ENCODE measurements around the gene ISLR.

DNA sequence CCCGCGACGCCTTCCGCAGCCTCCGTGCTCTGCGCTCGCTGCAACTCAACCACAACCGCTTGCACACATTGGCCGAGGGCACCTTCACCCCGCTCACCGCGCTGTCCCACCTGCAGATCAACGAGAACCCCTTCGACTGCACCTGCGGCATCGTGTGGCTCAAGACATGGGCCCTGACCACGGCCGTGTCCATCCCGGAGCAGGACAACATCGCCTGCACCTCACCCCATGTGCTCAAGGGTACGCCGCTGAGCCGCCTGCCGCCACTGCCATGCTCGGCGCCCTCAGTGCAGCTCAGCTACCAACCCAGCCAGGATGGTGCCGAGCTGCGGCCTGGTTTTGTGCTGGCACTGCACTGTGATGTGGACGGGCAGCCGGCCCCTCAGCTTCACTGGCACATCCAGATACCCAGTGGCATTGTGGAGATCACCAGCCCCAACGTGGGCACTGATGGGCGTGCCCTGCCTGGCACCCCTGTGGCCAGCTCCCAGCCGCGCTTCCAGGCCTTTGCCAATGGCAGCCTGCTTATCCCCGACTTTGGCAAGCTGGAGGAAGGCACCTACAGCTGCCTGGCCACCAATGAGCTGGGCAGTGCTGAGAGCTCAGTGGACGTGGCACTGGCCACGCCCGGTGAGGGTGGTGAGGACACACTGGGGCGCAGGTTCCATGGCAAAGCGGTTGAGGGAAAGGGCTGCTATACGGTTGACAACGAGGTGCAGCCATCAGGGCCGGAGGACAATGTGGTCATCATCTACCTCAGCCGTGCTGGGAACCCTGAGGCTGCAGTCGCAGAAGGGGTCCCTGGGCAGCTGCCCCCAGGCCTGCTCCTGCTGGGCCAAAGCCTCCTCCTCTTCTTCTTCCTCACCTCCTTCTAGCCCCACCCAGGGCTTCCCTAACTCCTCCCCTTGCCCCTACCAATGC lies 2.0 kb downstream of the ISLR start:
- no peak for TF ChIP-seq PAX5 (IDR thresholded peaks at IDR 0.05; ENCODE audit: insufficient read depth, low read length, severe bottlenecking)
- no peak for TF ChIP-seq POLR2A (IDR thresholded peaks at IDR 0.05; ENCODE audit: low read depth, low read length)
- no peak for TF ChIP-seq POLR2AphosphoS5 (IDR thresholded peaks at IDR 0.05; ENCODE audit: low read depth, low read length)
- no peak for TF ChIP-seq POU2F2 (IDR thresholded peaks at IDR 0.05; ENCODE audit: low read depth, low read length)
